Hepatocyte (in vitro differentiated cells): ENCODE measurements around the gene NTN4. TPM values are rescaled to one million over a fixed set of nuclear protein-coding genes. Genes with fewer than 3 reads are reported as not detected.
"Not testable (repeated sequence)": the region's sequence is repeated elsewhere in the genome, so short reads cannot be mapped to it uniquely, and the experiment has no call there.

Source experiments
- DNase-seq: peaks from one replicate; pipeline ENCODE4 v3.0.0-alpha.2; 2016; ENCODE audit warnings: low spot score
- H2AFZ ChIP-seq: fragments of 200-600 bp; sonication (generic); 2 replicates; pipeline ENCODE4 v1.6.0; 2016; ENCODE audit warnings: antibody characterized with exemption, mild to moderate bottlenecking
- H3K27ac ChIP-seq: fragments of 200-600 bp; sonication (generic); 2 replicates; pipeline ENCODE4 v1.5.1; 2016; ENCODE audit warnings: mild to moderate bottlenecking
- H3K27me3 ChIP-seq: fragments of 200-600 bp; sonication (generic); 2 replicates; pipeline ENCODE4 v1.6.1; 2016
- H3K36me3 ChIP-seq: fragments of 200-600 bp; sonication (generic); replicated peaks from 2 replicates; pipeline ENCODE4 v1.5.1; 2016; ENCODE audit warnings: low read depth; ENCODE audit not compliant: insufficient read depth
- H3K4me1 ChIP-seq: fragments of 200-600 bp; sonication (generic); 2 replicates; pipeline ENCODE4 v1.5.1; 2016; ENCODE audit warnings: mild to moderate bottlenecking, moderate library complexity; ENCODE audit not compliant: insufficient read depth
- H3K4me2 ChIP-seq: fragments of 200-600 bp; sonication (generic); 2 replicates; pipeline ENCODE4 v1.6.0; 2016
- H3K4me3 ChIP-seq: fragments of 200-600 bp; sonication (generic); 2 replicates; pipeline ENCODE4 v1.5.1; 2016; ENCODE audit warnings: mild to moderate bottlenecking
- H3K79me2 ChIP-seq: fragments of 200-600 bp; sonication (generic); 2 replicates; pipeline ENCODE4 v1.6.0; 2017; ENCODE audit warnings: mild to moderate bottlenecking
- H3K9me2 ChIP-seq: fragments of 200-600 bp; sonication (generic); replicated peaks from 2 replicates; pipeline ENCODE4 v1.6.0; 2017; ENCODE audit warnings: mild to moderate bottlenecking; ENCODE audit not compliant: insufficient read depth
- H3K9me3 ChIP-seq: fragments of 200-600 bp; sonication (generic); 2 replicates; pipeline ENCODE4 v1.5.1; 2016; ENCODE audit warnings: low read depth, mild to moderate bottlenecking
- H4K20me1 ChIP-seq: fragments of 200-600 bp; sonication (generic); 2 replicates; pipeline ENCODE4 v1.6.0; 2016; ENCODE audit warnings: mild to moderate bottlenecking; ENCODE audit not compliant: insufficient read depth, poor library complexity, severe bottlenecking
- CTCF ChIP-seq: fragments of 200-600 bp; sonication (generic); IDR thresholded peaks from 2 replicates; pipeline ENCODE4 v1.5.1; 2016; ENCODE audit warnings: antibody characterized with exemption, mild to moderate bottlenecking; ENCODE audit not compliant: poor library complexity
- EZH2 ChIP-seq: fragments of 200-600 bp; sonication (generic); IDR thresholded peaks from 2 replicates; pipeline ENCODE4 v1.6.1; 2016; ENCODE audit warnings: antibody characterized with exemption, mild to moderate bottlenecking, borderline replicate concordance
- EZH2phosphoT487 ChIP-seq: fragments of 200-600 bp; sonication (generic); IDR thresholded peaks from one replicate; pipeline ENCODE4 v1.6.1; 2018; ENCODE audit warnings: antibody characterized with exemption, mild to moderate bottlenecking, low read depth, moderate library complexity; ENCODE audit not compliant: unreplicated experiment, severe bottlenecking
- WGBS: methylation state at CpG from one replicate; pipeline ENCODE4 v1.1.6; 2016; ENCODE audit warnings: low lambda C conversion rate; ENCODE audit errors: missing lambda C conversion rate; 5-methylcytosine and 5-hydroxymethylcytosine counted together
- polyA plus RNA-seq: library from polyadenylated mRNA; unstranded; fragments of >200 nt; fragmentation: Nextera tagmentation; extraction: Ambion mirVana; gene quantifications from 2 replicates; pipeline ENCODE4 v1.2.1, GENCODE V29; 2016
- total RNA-seq: library from RNA; depleted of rRNA; stranded (reverse); fragments of >200 nt; gene quantifications from 2 replicates; pipeline ENCODE4 v1.2.3, GENCODE V29; 2014

NTN4 gene
- total and polyA plus RNA-seq, 2 experiments from 2014 or later, result 20.2 to 37.0 TPM

- no peaks in the 10 kb centered on the region for H3K36me3 ChIP-seq
- no peak overlapping the region for H3K4me2 ChIP-seq
- H3K4me1 ChIP-seq, result peaks cover 3% of the 10 kb centered on the region
- 89% methylated on average over 2 of the region's 2 CpGs for WGBS
- no peaks in the 10 kb centered on the region for H3K9me3 ChIP-seq
- no peak overlapping the region for H2AFZ ChIP-seq
- H3K27me3 ChIP-seq, result no peaks in the 10 kb centered on the region
- no peaks in the 10 kb centered on the region for H3K79me2 ChIP-seq
- DNase-seq, result no peak
- H3K9me2 ChIP-seq, result no peaks in the 10 kb centered on the region
- H3K4me3 ChIP-seq, result no peak overlapping the region
- H3K27ac ChIP-seq, result peak overlapping the region; percentile 24
- TF ChIP-seq EZH2phosphoT487, result no peak
- TF ChIP-seq CTCF, result no peak
- TF ChIP-seq EZH2, result no peak
- H4K20me1 ChIP-seq, result no peaks in the 10 kb centered on the region
Measured at GRCh38 chr12:95663525-95663924, 127.0 kb downstream of the NTN4 start.

- H3K79me2 ChIP-seq, result no peaks in the 10 kb centered on the region
- TF ChIP-seq EZH2phosphoT487 (no peak), CTCF (no peak), EZH2 (no peak)
- 91% methylated on average over 1 of the region's 1 CpG for WGBS
- H4K20me1 ChIP-seq, result no peaks in the 10 kb centered on the region
- no peaks in the 10 kb centered on the region for H3K36me3 ChIP-seq
- H3K4me2 ChIP-seq, result no peak overlapping the region
- no peaks in the 10 kb centered on the region for H3K27me3 ChIP-seq
- H3K27ac ChIP-seq, result no peak overlapping the region
- no peak for DNase-seq
- H3K4me1 ChIP-seq, result peaks cover 3% of the 10 kb centered on the region
- H3K4me3 ChIP-seq, result no peak overlapping the region
- no peaks in the 10 kb centered on the region for H3K9me3 ChIP-seq
- no peak overlapping the region for H2AFZ ChIP-seq
- H3K9me2 ChIP-seq, result no peaks in the 10 kb centered on the region
Measured at GRCh38 chr12:95661360-95661759, 129.2 kb downstream of the NTN4 start.

- Histone ChIP-seq H3K4me2 (no peak overlapping the region), H3K79me2 (no peaks in the 10 kb centered on the region), H3K27ac (peak overlapping the region; percentile 35), H3K36me3 (no peaks in the 10 kb centered on the region), H4K20me1 (no peaks in the 10 kb centered on the region), H3K9me3 (no peaks in the 10 kb centered on the region), H3K4me3 (no peak overlapping the region), H3K4me1 (peaks cover 9% of the 10 kb centered on the region), H2AFZ (no peak overlapping the region), H3K9me2 (no peaks in the 10 kb centered on the region), H3K27me3 (no peaks in the 10 kb centered on the region)
- 51% methylated on average over 6 of the region's 6 CpGs for WGBS
- no peak for TF ChIP-seq CTCF
- TF ChIP-seq EZH2phosphoT487, result no peak
- no peak for TF ChIP-seq EZH2
- peak; percentile 18 for DNase-seq
Measured at GRCh38 chr12:95658386-95658785, 132.2 kb downstream of the NTN4 start.

GRCh38 chr12:95654665-95655064, 135.9 kb downstream of the NTN4 start:
- 96% methylated on average over 2 of the region's 3 CpGs for WGBS
- H2AFZ ChIP-seq, result not testable (repeated sequence)

More at GRCh38 chr12:95654665-95655064, 135.9 kb downstream of the NTN4 start:
- not testable (repeated sequence) for H3K79me2 ChIP-seq, H3K27ac ChIP-seq, H3K9me3 ChIP-seq, H3K27me3 ChIP-seq, H3K4me2 ChIP-seq, H4K20me1 ChIP-seq, H3K9me2 ChIP-seq, H3K4me3 ChIP-seq, DNase-seq, H3K36me3 ChIP-seq
- peaks cover 12% of the 10 kb centered on the region for H3K4me1 ChIP-seq
